Kidney (tissue), 14 donors: Measurements from ENCODE around the gene MTR. TPM values are rescaled to one million over a fixed set of nuclear protein-coding genes. Genes with fewer than 3 reads are reported as not detected.

Experiments
- DNase-seq, 5 donors: peaks; one replicate each; pipeline ENCODE4 v3.0.0-alpha.2; 2013 to 2020
- FAIRE-seq: peaks from 2 replicates; lab custom pipeline; 2012; peaks lifted over from hg19 to GRCh38; lab: Jason Lieb, UNC
- H3K27ac ChIP-seq, 2 donors: one replicate each; pipeline ENCODE4 v1.7.0; 2013; ENCODE audit warnings: low read depth in 2 of 2, low read length in 2 of 2, inconsistent platforms in 1 of 2
- H3K27me3 ChIP-seq: one replicate; pipeline ENCODE4 v1.7.1; 2013; ENCODE audit warnings: low read length, inconsistent platforms; ENCODE audit not compliant: control insufficient read depth, insufficient read depth
- H3K36me3 ChIP-seq, 3 donors: one replicate each; pipeline versions ENCODE4 v1.7.0 to v1.7.1; 2013; ENCODE audit warnings: low read length in 3 of 3, control low read depth in 1 of 3, inconsistent platforms in 1 of 3; ENCODE audit not compliant: insufficient read depth in 3 of 3, control insufficient read depth in 2 of 3
- H3K4me1 ChIP-seq, 3 donors: one replicate each; pipeline versions ENCODE4 v1.7.0 to v1.7.1; 2013; ENCODE audit warnings: low read length in 3 of 3, inconsistent platforms in 1 of 3, low read depth in 1 of 3; ENCODE audit not compliant: control insufficient read depth in 2 of 3, insufficient read depth in 2 of 3
- H3K4me3 ChIP-seq, 3 donors: one replicate each; pipeline versions ENCODE4 v1.7.0 to v1.8.1; 2013; ENCODE audit warnings: low read length in 3 of 3, control low read depth in 1 of 3, inconsistent platforms in 1 of 3
- H3K9ac ChIP-seq, 3 donors: one replicate each; pipeline versions ENCODE4 v1.7.0 to v1.7.1; 2013; ENCODE audit warnings: low read length in 3 of 3, control low read depth in 1 of 3, inconsistent platforms in 1 of 3
- H3K9me3 ChIP-seq, 3 donors: one replicate each; pipeline versions ENCODE4 v1.7.0 to v1.7.1; 2013; ENCODE audit warnings: low read length in 3 of 3, control low read depth in 1 of 3, inconsistent platforms in 1 of 3; ENCODE audit not compliant: control insufficient read depth in 2 of 3, insufficient read depth in 1 of 3
- CTCF ChIP-seq: IDR thresholded peaks from 3 replicates; pipeline ENCODE4 v1.5.1; 2012; ENCODE audit warnings: mild to moderate bottlenecking, moderate library complexity, borderline replicate concordance; ENCODE audit not compliant: insufficient read depth; ENCODE audit errors: extremely low read depth
- intact Hi-C: fragments of 100-400 bp; cut with DNase I; formaldehyde crosslinking; loops from one replicate; pipeline ENCODE4 v1.11.1; 2022
- polyA plus RNA-seq: library from polyadenylated mRNA; stranded (reverse); fragments of 350-450 nt; fragmentation: Illumina TruSeq; extraction: RNeasy Lipid Tissue Mini Kit (QIAGEN cat#74804); gene quantifications from one replicate; pipeline ENCODE4 v1.2.3, GENCODE V29; 2014; ENCODE audit warnings: low read depth, low replicate concordance; ENCODE audit not compliant: insufficient read depth
- total RNA-seq: library from RNA; stranded (reverse); fragmentation: NEBNext Ultra II Directional; extraction: Animal tissue kit (Norgen Biotek cat#: 25700); gene quantifications from one replicate; pipeline ENCODE4 v1.2.1, GENCODE V29; 2021
- donor health status: control.
- donor health status: control.
- donor health status: control.
- donor health status: control.
- donor health status: control.
- donor health status: DM: yes; HTN: yes; CAD: no.
- donor health status: Normal renal cell carcinoma (clear cell type).

Gene MTR
- total and polyA plus RNA-seq, 2 donors from 2014 or later: 7.6 to 61.0 TPM

- intact Hi-C loops: no loop called here
- Histone ChIP-seq H3K27ac (no peak overlapping the region), H3K36me3 (peaks cover 2 to 50% (median 12%) of the 10 kb centered on the region in 3 donors), H3K27me3 (no peaks in the 10 kb centered on the region), H3K9ac (no peak overlapping the region), H3K4me1 (peaks cover 0 to 25% (median 13%) of the 10 kb centered on the region in 3 donors), H3K9me3 (no peaks in the 10 kb centered on the region), H3K4me3 (no peak overlapping the region)
- DNase-seq (no peak), FAIRE-seq (no peak)
- TF ChIP-seq CTCF: no peak
Measured at GRCh38 chr1:236858165-236858564, 63.1 kb downstream of the MTR start.

GRCh38 chr1:236860101-236860500 is 65.0 kb downstream of the MTR start:
- TF ChIP-seq CTCF: no peak
- H3K4me3 ChIP-seq: no peak overlapping the region
- H3K9ac ChIP-seq: no peak overlapping the region
- intact Hi-C loops: no loop called here
- peaks cover 0 to 41% (median 14%) of the 10 kb centered on the region in 3 donors for H3K4me1 ChIP-seq
- H3K9me3 ChIP-seq: no peaks in the 10 kb centered on the region
- FAIRE-seq (no peak), DNase-seq (no peak)
- H3K36me3 ChIP-seq: peaks cover 5 to 39% (median 12%) of the 10 kb centered on the region in 3 donors
- H3K27me3 ChIP-seq: no peaks in the 10 kb centered on the region
- peak overlapping the region; percentile 20 to 37 for H3K27ac ChIP-seq

- no peak for FAIRE-seq
- Histone ChIP-seq H3K27ac (peak overlapping the region in 1 of 2 donors; percentile 20), H3K9ac (no peak overlapping the region), H3K36me3 (peaks cover 5 to 34% (median 12%) of the 10 kb centered on the region in 3 donors), H3K9me3 (no peaks in the 10 kb centered on the region), H3K4me3 (no peak overlapping the region), H3K27me3 (no peaks in the 10 kb centered on the region), H3K4me1 (peaks cover 0 to 42% (median 14%) of the 10 kb centered on the region in 3 donors)
- TF ChIP-seq CTCF: no peak
- no peak for DNase-seq
- intact Hi-C loops: no loop called here
Measured at GRCh38 chr1:236860674-236861073, 65.6 kb downstream of the MTR start.

- Histone ChIP-seq H3K9me3 (no peaks in the 10 kb centered on the region), H3K27me3 (no peaks in the 10 kb centered on the region), H3K27ac (peak overlapping the region; percentile 86 to 89), H3K4me1 (peaks cover 0 to 42% (median 14%) of the 10 kb centered on the region in 3 donors), H3K36me3 (peaks cover 5 to 29% (median 12%) of the 10 kb centered on the region in 3 donors), H3K9ac (peak overlapping the region in 1 of 3 donors; percentile 6), H3K4me3 (no peak overlapping the region)
- DNase-seq (peak in 1 of 5 donors; percentile 12), FAIRE-seq (no peak)
- TF ChIP-seq CTCF: no peak
- intact Hi-C loops: no loop called here
Measured at GRCh38 chr1:236861560-236862218, 66.6 kb downstream of the MTR start.
